Fibroblast of the conjunctiva (primary cell): Measurements from ENCODE around the gene TUBA4B.
"Not testable (repeated sequence)": the region's sequence is repeated elsewhere in the genome, so short reads cannot be mapped to it uniquely, and the experiment has no call there.

Experiments
- DNase-seq: peaks from one replicate; pipeline ENCODE4 v3.0.0-alpha.2; 2010; ENCODE audit warnings: low read depth

TUBA4B gene

DNA sequence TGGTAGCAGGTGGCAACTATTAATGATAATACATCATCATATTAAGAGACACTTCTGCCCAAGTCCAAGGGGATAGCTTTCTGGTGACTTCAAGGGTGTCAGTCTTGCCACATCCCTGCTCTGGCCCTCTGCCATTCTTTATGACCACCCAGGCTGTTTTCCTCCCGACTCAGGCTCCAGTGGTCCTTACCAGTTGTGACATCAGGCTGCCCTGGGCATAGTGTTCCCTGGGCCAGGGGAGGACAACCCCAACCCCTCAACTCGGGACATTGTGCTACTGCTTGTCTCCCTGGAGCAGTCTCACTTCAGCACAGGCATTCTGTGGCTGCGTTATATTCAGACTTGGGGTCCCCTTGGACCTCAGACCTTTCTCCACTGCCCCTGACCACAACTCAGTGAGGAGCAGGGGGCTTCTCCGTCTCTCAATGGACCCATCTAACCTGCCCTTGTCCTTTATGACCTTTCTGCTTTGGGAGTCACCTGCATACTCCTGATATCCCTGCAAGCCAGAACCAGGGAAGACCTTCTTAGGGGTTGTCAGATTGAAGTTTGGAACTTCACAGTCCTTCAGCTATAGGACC lies 39.0 kb downstream of the TUBA4B start:
- DNase-seq = no peak

DNA sequence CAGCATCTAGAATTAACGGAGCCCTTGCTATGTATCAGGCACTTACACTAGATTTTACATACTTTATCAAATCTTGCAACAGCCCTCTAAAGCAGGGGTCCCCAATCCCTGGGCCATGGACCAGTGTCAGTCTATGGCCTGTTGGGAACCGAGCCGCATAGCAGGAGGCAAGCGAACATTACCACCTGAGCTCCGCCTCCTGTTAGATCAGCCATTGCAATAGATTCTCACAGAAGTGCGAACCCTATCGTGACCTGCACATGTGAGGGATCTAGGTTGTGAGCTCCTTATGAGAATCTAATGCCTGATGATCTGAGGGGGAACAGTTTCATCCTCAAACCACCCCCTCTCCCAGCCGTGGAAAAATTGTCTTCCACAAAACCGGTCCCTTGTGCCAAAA lies 39.6 kb downstream of the TUBA4B start:
- DNase-seq = no peak

DNA sequence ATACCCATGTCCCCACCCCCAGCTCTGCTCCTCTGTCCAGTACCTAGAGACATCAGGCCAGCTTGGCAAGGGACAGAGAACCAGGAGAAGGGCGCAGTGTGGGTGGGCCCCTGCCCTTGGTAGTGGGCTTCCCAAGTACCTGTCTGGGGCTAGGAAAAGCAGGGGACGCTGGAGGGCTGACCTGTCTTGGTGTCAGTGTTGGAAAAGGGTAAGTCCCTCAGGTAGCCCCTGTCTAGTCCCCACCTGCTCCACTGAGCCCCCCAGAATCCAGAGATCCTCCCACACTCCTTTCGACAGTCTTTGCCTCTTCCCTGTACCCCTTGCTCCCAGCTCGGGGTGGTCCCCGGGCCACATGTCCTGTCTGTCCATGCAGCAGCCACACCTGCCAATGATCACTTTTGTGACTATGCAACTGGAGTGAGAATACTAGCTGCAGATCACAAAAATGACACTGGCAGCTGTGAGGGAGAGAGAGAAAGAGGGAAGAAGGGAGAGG lies 40.7 kb downstream of the TUBA4B start:
- DNase-seq = no peak

DNA sequence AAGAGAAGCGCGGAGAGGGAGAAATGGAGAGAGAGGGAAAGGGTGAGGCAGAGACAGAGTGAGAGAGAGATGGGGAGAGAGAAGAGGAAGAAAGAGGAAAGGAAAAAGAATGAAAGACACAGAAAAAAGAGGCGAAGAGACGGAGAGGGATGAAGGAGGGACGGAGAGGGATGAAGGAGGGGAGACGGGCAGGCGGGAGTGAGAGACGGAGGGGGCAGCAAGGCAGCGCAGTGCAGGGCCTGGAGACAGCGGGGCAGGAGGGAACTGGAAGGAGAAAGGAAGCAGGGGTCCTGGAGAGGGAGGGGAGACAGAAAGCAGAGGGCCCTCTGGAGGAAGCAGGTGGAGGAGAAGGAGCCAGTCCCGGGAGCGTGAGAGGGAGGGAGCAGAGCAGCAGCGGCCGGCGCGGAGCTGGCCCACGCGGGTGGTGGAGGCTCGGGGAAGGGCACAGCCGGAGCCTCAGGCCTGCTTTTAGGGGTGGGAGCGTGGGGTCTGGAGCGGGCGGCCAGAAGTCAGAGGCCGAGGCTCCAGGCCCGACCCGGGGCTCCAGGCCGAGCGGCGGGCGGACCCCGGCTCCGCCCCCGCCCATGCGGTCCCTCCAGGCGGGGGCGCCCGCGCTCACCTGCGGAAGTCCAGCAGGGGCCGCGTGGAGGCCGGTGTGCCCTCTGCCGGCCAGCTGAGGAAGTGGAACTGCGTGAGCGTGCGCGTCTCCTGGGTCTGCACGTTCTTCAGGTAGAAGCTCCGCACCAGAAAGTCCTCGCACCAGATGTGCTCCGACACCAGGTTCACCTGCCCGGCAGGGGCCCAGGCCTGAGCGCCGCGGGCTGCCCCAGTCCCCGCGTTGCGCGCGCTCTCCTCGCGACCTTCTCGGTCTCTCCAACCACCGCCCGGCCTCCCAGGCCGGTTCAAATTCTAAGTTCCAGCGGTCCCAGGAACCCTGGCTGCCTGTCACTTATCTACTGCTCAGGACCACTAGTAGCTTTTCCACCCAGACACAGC lies 41.6 kb downstream of the TUBA4B start:
- peak; percentile 63 for DNase-seq

DNA sequence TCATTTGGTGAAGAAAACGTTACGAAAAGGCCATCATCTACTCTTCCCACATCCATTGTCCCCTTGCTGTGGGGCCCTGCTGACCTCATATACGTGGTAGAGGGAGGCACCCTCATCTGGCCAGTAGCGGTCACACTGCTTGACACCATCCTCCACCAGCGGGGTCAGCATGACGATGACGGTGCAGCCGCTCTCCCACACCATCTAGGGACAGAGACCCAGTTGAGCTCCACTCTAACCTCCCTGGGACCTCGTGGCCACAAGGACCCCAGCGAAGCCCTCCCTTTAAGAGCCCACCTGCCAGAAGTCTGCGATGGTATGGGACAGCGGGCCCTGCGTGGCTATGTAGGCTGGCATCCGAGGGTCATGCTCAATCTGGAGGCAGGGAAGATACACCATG lies 43.1 kb downstream of the TUBA4B start:
- DNase-seq = no peak

DNA sequence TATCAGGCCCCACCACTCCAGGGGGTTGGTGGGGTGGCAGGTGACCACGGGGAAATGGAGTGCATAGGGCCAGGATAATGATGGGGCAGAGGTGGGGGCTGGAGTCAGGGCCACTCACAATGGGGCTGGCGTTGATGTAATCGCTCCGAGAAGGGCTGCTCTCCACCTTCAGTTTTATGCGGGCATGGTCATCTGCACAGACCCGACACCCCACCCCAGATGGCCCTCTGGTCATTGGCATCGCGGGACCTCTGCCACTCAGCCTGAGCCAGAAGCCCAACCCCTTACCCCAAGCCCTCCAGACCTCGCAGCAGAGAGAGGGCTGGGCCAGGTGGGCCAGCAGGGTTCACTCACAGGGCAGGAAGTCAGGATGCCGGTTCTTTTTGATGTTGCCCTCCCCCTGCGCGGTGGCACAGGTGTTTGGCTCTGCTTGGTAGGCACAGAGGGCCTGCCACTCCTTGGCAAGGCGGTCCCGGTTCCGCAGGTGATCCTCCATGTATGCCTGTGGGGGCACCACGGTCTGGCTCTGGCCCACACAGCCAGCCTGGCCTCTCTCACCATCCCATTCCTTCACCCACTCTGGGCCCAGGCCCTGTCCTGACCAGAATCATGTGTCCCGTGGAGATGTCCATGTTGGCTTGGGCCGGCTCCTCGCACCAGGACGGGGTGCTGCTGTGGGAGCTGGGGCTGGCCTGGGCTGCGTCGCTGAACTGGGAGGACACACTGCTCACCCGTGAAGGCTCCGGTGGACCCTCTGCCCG lies 43.8 kb downstream of the TUBA4B start:
- no peak for DNase-seq

DNA sequence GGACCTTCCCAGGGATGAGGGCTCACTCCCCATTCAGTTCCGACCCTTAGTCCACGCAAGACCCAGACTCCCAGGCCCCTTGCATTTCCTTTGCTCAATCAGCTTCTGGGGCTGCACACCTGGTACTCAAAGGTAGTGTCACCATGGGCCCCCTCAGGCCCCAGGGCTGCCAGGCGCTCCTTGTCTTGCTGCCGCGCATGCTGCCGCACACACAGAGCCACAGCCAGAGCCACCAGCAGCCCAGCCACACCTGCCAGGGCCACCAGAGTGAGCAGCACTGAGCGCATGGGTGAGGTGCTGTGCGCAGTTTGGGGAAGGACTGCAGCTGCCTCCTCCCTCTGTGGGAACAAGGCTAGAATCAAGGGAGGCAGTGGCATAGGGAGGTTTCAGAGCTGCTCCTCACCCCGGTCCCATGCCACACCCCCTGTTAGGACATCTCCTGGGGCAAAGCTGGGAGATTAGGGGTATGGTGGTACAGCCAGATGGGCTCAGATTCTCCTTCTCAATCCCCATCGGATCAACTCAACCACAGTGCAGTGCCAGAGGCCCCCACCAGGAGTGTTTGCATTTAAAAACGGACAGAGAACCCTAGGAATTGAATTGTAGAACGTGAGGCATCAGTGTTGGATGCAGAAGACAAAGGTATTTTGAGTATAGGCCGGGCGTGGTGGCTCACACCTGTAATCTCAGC lies 44.9 kb downstream of the TUBA4B start:
- DNase-seq = no peak

DNA sequence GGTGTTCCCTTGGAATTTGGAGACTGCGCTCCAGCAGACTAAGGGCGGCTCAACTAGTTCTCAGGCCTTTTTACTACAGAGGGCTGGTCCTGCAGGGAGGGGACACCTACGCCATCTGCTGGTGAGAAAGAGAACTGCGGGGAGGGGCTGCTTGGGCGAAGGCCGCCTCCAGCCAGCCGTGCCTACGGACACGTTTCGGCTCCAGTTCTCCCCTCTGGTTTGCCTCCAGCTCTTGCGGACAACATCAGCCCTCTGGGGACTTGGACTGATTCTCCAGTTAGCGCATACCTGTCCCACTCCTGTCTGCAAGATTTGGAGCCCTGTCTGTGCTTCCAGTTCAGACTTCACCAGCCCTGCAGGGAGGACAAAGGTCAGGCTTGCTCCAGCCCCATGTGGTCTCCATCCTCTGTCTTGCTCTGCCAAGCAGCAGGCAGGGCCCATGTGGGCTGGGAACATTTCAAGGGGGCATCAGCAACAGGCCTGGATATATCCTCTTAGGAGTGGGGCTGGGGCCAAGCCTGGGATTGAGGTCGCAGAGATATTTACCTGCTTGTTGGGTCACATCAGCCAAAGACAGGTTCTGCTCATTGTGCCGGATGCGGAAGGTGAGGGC lies 45.8 kb downstream of the TUBA4B start:
- peak; percentile 58 for DNase-seq

DNA sequence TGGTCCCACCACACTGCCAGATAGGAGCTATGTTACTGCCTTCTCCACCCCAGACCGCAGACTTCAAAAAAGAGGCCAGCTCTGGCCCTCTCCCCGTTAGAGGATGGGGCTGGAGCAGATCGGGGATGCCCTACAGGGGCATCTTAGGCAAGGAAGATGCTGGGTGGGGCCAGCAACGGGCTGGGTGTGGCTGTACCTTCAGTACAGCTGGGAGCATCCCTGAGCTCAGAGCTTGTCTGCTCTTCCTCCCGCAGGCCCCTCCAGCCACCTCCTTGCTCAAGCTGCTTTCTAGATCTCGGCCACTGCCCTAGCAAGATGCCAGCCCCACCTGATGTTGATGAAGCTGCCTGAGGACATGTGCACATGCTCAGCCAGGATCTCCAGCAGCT lies 46.3 kb downstream of the TUBA4B start:
- no peak for DNase-seq

DNA sequence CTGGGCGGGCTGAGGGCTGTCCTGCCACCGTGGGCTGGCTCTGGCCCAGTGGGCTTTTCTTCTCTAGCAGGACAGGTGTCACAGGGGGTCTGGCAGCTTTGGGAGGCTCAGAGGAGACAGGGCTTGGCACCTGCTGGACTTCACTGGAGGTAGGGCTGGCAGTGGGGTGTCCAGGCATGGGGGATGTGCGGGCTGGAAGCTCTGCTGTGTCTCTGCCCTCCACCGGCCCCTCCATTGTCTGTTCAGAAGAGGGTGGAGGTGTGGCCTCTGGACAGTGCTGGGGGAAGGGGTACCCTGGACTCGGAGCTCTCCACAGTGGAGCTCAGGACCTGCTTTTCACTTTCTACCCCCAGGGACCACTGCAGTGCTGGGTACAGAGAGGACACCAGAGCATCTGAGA lies 47.0 kb downstream of the TUBA4B start:
- DNase-seq = no peak

DNA sequence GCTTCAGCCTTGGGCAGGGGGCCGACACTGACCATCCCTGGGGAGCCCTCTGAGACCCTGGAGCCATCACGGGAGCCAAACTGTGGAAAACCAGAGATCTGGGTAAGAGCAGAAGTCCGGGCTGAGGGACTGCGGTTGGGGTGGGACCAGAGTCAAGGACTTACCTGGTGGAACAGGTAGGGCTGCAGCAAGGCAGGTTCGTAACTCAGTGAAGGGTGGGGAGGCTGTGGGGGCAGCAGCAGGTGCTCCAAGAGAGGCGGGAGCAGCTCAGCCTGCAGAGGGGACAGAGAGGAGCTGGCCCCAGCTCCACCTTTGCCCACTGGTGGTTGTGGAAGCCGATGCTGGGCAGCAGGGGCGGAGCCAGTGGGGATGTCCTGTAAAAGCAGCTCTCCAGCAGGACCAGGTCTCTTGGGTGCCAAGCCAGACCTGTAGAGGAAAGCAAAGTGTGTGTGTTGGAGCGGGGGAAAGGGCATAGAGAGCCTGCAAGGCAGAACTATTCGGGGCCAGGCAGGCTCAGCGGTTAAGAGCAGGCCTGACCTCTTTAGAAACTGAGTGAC lies 49.4 kb downstream of the TUBA4B start:
- no peak for DNase-seq

DNA sequence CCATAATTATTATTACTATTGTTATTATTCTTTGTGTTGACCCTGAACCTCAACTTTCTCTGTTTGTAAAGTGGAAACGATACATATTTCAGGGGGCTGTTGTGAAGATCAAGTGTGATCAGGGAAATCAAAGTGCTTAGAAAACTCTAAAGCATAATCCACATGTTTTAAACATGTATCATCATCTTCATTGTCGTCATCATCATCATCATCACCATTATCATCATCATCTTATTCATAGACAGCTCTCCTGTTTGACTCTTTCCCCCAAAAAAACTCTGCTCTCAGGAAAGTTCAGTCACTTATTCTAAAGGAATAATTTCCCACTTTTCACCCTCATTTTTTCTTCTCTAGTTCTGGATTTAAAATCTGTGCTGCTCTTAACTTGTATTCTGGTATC lies 51.2 kb downstream of the TUBA4B start:
- DNase-seq = no peak

DNA sequence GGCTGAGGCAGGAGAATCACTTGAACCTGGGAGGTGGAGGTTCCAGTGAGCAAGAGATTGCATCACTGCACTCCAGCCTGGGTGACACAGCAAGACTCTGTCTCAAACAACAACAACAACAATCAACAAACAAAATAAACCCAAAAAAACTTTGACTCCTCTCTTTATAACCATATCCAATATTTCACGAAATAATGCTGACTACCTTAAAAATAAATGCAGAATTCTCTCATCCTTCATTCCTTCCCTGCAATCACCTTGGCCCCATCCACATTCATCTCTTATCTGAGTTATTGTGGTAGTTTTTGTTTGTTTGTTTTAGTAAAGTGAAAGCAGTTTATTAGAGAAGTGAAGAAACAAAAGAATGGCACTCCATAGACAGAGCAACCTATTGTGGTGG lies 53.0 kb downstream of the TUBA4B start:
- DNase-seq = no peak

DNA sequence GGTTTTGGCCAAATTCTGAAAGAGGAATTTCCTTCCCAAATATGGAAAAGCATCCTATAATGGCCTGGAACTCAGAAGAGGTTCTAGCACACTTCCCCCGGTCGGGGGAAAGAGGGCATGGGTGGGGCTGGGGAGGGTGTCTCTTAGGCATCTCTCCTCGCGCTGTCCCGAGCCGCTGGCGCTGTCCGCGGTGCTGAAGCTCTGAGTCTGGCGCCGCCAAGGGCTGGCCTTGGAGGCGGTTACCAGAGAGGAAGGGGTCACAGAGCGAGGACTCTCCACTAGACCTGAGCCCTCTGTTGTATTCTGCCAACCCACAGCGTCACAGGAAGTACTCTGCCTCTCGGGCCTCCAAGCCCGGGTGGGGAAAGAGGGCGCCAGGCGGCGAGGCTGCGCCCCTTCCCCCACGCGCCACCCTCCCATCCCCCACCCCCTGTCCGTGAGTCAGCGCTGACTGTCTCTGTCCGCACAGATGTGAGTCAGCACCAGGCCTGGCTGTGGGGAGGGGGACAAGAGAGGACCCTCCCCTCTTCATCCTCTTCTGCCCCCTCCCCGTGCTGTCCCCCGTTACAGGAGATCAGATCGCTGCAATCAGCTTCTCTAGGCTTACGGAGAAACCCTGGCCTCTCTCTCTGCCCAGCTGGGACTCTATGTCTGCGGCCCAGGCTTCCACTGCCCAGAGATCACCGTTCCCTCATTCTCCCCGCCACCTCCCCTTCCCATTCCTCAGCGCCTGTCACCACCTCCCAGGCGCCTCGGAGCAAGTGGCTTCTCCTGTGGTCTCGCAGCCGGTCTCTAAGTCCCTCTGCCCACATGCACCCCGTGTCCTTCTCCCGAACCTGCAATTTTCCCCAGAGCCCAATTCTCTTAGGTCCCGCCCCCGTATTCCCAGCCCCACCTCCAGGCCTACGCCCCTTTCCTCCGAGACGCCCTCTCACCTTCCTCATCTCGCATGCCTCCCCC lies 55.4 kb downstream of the TUBA4B start:
- DNase-seq = no peak

DNA sequence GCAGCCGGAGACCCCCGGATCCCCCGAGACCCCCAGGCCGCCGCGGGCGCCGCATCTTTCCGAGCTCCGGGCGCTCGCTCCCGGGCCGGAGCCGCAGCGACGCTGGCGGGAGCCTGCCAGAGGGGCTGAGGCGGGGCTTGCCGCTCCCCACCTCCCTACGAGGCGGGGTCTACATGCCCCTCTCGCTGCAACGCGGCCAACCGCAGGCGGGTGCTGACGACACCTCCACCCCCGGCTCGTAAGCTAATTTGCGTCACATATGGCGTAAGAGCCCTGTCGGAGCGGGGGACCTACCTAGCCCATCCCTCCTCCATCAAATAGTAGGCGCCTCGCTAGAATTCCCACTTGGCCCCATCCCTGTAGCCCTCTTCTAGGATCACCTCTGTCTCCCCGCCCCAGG lies 56.2 kb downstream of the TUBA4B start, which contains the start of gene PTPRN:
Gene PTPRN, minus strand, starts transcription at position 124 of the 400 bp plus-strand sequence. Its CDS starts 69 bp downstream, at position 55.
- DNase-seq = no peak

DNA sequence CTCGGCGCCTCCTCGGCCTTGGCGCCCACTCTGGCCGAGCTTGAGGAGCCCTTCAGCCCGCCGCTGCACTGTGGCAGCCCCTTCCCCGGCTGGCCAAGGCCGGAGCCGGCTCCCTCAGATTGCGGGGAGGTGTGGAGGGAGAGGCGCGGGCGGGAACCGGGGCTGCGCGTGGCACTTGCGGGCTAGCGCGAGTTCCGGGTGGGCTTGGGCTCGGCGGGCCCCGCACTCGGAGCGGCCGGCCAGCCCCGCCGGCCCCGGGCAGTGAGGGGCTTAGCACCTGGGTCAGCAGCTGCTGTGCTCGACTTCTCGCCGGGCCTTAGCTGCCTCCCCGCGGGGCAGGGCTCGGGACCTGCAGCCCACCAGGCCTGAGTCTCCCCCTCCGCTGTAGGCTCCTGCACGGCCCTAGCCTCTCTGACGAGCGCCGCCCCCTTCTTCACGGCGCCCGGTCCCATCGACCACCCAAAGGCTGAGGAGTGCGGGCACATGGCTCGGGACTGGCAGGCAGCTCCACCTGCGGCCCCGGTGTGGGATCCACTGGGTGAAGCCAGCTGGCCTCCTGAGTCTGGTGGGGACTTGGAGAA lies 59.7 kb downstream of the TUBA4B start:
- not testable (repeated sequence) for DNase-seq

DNA sequence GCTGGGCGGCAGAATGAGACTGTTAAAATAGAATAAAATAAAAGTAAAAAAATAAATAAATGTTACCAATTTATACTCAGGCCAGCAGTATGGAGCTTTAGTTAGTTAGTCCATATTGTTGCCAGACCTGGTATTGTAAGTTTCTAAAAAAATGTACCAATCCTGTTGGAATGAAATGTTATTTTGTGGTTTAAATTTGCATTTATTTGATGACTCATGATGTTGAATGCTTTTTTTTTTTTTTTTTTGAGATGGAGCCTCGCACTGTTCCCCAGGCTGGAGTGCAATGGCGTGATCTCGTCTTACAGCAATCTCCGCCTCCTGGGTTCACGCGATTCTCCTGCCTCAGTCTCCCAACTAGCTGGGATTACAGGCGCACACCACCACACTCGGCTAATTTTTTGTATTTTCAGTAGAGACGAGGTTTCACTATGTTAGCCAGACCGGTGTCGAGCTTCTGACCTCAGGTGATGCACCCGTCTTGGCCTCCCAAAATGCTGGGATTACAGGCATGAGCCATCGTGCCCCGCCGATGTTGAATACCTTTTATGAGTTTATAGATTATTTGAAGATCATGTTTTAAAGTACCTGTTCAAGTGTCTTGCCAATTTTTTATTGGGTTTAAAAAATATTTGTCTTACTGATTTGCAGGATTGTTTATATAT lies 61.9 kb downstream of the TUBA4B start:
- no peak for DNase-seq
